NCI-H2081 (cell line): ENCODE results near the gene CLINT1.

Experiments
- DNase-seq, 2 experiments: peaks; one replicate each; lab custom pipeline; 2025; lab: John Stamatoyannopoulos, UW

CLINT1 gene

GRCh38 chr5:157758706-157759105, 100.2 kb downstream of the CLINT1 start:
- DNase-seq: no peak

GRCh38 chr5:157756122-157756521, 102.8 kb downstream of the CLINT1 start:
- no peak for DNase-seq

GRCh38 chr5:157750320-157750719, 108.6 kb downstream of the CLINT1 start:
- no peak for DNase-seq

- DNase-seq: no peak
These were observed 109.5 kb downstream of the CLINT1 start for GRCh38 chr5:157749462-157749799.

DNA sequence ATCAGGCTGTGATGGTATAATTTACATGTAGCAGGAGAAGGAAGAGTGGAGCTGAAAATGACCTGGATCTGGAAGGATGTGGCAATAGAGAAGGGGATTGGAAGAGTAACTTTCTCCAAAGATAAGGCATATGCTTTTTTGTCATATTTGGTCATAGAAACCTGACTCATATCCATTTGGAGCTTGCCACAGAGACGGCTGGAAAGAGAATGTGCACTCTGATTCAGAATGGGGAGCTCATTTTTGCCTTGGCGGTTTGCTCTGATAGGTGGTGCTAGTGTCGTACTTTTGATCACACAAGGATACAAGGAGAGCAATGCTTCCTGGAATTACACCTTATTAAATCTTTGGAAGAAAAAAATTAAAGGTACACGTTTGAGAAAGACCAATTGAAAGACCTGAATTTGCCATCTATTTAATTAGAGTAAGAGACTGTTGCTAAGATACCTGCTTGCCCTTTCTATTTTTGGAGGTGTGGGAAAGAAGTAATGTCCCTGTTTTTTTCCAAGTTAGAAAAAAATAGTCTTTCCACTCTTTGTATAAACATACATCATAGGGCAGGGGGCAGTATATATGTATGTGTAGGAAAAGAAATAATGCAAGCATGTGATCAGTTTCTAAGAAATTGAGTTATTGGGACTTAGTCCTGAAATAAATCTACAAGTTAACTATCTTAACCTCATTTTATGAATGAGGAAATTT, 110.0 kb downstream of the CLINT1 start:
- DNase-seq: no peak

DNA sequence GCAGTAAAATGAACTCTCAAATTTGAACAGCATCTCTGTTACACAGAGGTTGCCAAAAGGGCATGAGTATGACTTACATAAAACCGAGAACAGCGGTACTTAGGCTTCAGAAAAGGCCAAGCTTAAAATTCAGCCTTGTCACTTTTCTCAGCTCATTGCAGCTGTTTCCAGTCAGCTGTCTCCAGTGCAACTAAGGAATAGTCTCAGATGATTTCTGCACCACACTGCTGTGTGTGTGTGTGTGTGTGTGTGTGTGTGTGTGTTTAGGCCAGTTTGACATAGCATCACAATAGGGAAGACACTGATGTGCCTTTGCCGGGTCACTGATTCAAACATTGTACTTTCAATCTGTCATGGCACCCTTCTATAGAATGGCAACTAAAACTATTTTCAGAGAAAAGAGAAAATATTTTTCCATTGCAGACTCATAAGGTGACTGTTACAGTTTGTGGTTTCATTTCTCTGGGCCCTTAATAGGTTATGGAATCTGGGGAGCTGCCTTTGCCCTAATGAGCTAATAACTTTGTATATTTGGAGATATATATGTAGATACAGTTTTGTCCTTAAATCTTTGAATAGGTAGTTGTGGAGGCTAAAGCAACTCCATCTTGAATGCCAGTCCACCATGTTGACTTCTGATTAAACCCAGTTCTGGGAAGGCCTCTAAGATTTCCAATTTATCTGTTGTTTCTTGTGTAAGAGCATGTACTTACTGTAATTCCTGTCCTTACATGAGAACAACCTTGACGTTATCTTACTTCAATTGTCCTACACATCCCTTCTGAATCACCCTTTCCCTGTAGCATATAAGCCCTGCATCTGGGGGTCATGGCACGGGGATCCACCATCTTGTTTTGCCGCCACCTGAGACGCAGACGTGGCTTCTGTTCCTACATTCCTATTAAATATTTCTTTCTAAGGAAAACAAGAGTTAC, 110.9 kb downstream of the CLINT1 start:
- no peak for DNase-seq

- peak in 1 of 2 experiments; percentile 54 for DNase-seq
These were observed 111.7 kb downstream of the CLINT1 start for GRCh38 chr5:157747173-157747740.

GRCh38 chr5:157745041-157745456, 113.9 kb downstream of the CLINT1 start:
- DNase-seq: no peak

GRCh38 chr5:157744051-157745011, 114.6 kb downstream of the CLINT1 start:
- DNase-seq: no peak

- DNase-seq: peak; percentile 78 to 82
These were observed 115.5 kb downstream of the CLINT1 start, which contains the start of gene LSM11 for GRCh38 chr5:157743163-157744050. TSS of gene LSM11 (plus strand) at chr5:157743712. CDS start at chr5:157743751, 39 bp downstream.

GRCh38 chr5:157741131-157741530, 117.8 kb downstream of the CLINT1 start:
- DNase-seq: no peak

GRCh38 chr5:157740229-157740610, 118.7 kb downstream of the CLINT1 start:
- peak in 1 of 2 experiments; percentile 53 for DNase-seq

DNA sequence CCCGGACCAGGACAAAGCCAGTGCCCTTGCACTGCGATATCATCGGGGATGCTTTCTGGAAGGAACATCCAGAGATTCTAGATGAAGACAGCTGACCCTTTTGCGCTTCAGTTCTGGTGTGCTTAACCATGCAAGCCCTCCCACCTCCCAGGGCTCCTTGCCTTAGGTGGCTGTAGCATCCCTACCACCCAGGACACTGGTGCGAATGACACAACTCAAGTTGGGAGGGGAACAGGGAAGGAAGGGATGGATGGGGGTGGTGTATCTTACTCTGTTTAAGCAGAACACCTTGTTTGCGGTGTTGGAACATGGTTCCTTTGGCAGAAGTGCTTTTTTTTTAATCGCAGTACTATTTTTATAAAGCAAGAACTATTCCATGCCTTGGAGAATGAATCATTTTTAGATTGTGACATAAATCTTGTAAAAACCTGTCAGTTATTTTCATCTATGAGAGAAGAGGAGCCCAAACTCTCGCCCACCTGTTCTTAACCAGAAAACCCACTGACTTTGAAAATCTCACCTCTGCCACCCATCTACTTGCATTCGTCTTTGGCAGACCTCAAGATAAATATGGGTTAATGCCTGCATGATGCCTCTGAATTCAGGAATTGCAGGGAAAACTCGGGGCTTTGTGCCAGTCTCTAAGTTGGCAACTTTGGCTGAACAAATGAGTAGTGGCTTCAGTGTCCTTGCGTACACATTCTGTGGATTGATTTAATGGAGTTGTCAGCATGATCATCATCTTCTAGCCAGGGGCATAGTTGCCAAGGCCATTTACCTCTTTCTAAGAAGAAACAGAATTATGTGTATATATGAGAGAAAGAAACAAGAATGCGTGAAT, 119.3 kb downstream of the CLINT1 start:
- DNase-seq: no peak

GRCh38 chr5:157735991-157736390, 123.0 kb downstream of the CLINT1 start:
- DNase-seq: no peak
